Activated naive CD8-positive, alpha-beta T cell treated with anti-CD3 and anti-CD28 coated beads, Interleukin-2, amount 50 U/mL, for 24 hours (primary cell): ENCODE data around the gene SRCAP.
A peak's percentile ranks its signal among the peaks of the same experiment; 100 is the strongest.

Experiments used
- ATAC-seq: fragments of 150-1000 bp; cut with Tn5 transposase; one replicate; pipeline ENCODE4 v1.10.0; 2021
- DNase-seq: peaks from one replicate; pipeline ENCODE4 v3.0.0; 2021
- H3K27ac Mint-ChIP-seq: one replicate; pipeline ENCODE4 v1.8.0; 2021; ENCODE audit warnings: mild to moderate bottlenecking, mixed read lengths
- H3K27me3 Mint-ChIP-seq: one replicate; pipeline ENCODE4 v1.8.0; 2021; ENCODE audit warnings: mixed read lengths
- H3K36me3 Mint-ChIP-seq: one replicate; pipeline ENCODE4 v1.8.0; 2021; ENCODE audit warnings: low read depth, mixed read lengths
- H3K4me1 Mint-ChIP-seq: one replicate; pipeline ENCODE4 v1.8.0; 2021; ENCODE audit warnings: mixed read lengths
- H3K4me3 Mint-ChIP-seq: one replicate; pipeline ENCODE4 v1.8.0; 2021; ENCODE audit warnings: mild to moderate bottlenecking, moderate library complexity, mixed read lengths
- H3K9me3 Mint-ChIP-seq: one replicate; pipeline ENCODE4 v1.8.0; 2021; ENCODE audit warnings: mixed read lengths

Gene SRCAP

GRCh38 chr16:30658731-30659506, 40.1 kb upstream of the SRCAP start:
- ATAC-seq: peak; percentile 45
- Mint-ChIP-seq H3K9me3 (no peaks in the 10 kb centered on the region), H3K36me3 (peaks cover 63% of the 10 kb centered on the region), H3K4me3 (peak overlapping the region; percentile 96), H3K4me1 (peaks cover 55% of the 10 kb centered on the region), H3K27ac (peak overlapping the region; percentile 100), H3K27me3 (no peaks in the 10 kb centered on the region)
- DNase-seq: no peak

- peaks cover 55% of the 10 kb centered on the region for H3K4me1 Mint-ChIP-seq
- ATAC-seq (no peak), DNase-seq (peak; percentile 60)
- H3K36me3 Mint-ChIP-seq: peaks cover 56% of the 10 kb centered on the region
- no peaks in the 10 kb centered on the region for H3K9me3 Mint-ChIP-seq
- no peaks in the 10 kb centered on the region for H3K27me3 Mint-ChIP-seq
- H3K4me3 Mint-ChIP-seq: peak overlapping the region; percentile 88
- H3K27ac Mint-ChIP-seq: peak overlapping the region; percentile 91
Observed at GRCh38 chr16:30659507-30660423, 39.2 kb upstream of the SRCAP start.

GRCh38 chr16:30660424-30661261, 38.3 kb upstream of the SRCAP start:
- Mint-ChIP-seq H3K27me3 (no peaks in the 10 kb centered on the region), H3K4me3 (peak overlapping the region; percentile 88), H3K36me3 (peaks cover 56% of the 10 kb centered on the region), H3K4me1 (peaks cover 54% of the 10 kb centered on the region), H3K27ac (peak overlapping the region; percentile 91), H3K9me3 (no peaks in the 10 kb centered on the region)
- ATAC-seq: peak; percentile 13
- peak; percentile 79 for DNase-seq

- Mint-ChIP-seq H3K9me3 (no peaks in the 10 kb centered on the region), H3K27me3 (no peaks in the 10 kb centered on the region), H3K27ac (peak overlapping the region; percentile 91), H3K36me3 (peaks cover 50% of the 10 kb centered on the region), H3K4me1 (peaks cover 40% of the 10 kb centered on the region), H3K4me3 (peak overlapping the region; percentile 88)
- no peak for DNase-seq
- no peak for ATAC-seq
Observed at GRCh38 chr16:30662449-30662848, 36.5 kb upstream of the SRCAP start.

- Mint-ChIP-seq H3K27me3 (no peaks in the 10 kb centered on the region), H3K36me3 (peaks cover 52% of the 10 kb centered on the region), H3K27ac (peak overlapping the region; percentile 87), H3K4me1 (peaks cover 40% of the 10 kb centered on the region), H3K4me3 (peak overlapping the region; percentile 67), H3K9me3 (no peaks in the 10 kb centered on the region)
- ATAC-seq (no peak), DNase-seq (no peak)
Observed at GRCh38 chr16:30663038-30663437, 35.9 kb upstream of the SRCAP start.

- H3K36me3 Mint-ChIP-seq: peaks cover 52% of the 10 kb centered on the region
- peak overlapping the region; percentile 67 for H3K4me3 Mint-ChIP-seq
- no peaks in the 10 kb centered on the region for H3K27me3 Mint-ChIP-seq
- H3K4me1 Mint-ChIP-seq: peaks cover 37% of the 10 kb centered on the region
- no peak for DNase-seq
- peak overlapping the region; percentile 87 for H3K27ac Mint-ChIP-seq
- ATAC-seq: no peak
- no peaks in the 10 kb centered on the region for H3K9me3 Mint-ChIP-seq
Observed at GRCh38 chr16:30663820-30664219, 35.2 kb upstream of the SRCAP start.

GRCh38 chr16:30664616-30665109, 34.3 kb upstream of the SRCAP start:
- H3K36me3 Mint-ChIP-seq: peaks cover 51% of the 10 kb centered on the region
- peaks cover 37% of the 10 kb centered on the region for H3K4me1 Mint-ChIP-seq
- no peak overlapping the region for H3K27ac Mint-ChIP-seq
- no peaks in the 10 kb centered on the region for H3K9me3 Mint-ChIP-seq
- ATAC-seq (no peak), DNase-seq (no peak)
- no peak overlapping the region for H3K4me3 Mint-ChIP-seq
- H3K27me3 Mint-ChIP-seq: no peaks in the 10 kb centered on the region

- ATAC-seq (no peak), DNase-seq (no peak)
- no peak overlapping the region for H3K27ac Mint-ChIP-seq
- H3K27me3 Mint-ChIP-seq: no peaks in the 10 kb centered on the region
- no peak overlapping the region for H3K4me3 Mint-ChIP-seq
- peaks cover 51% of the 10 kb centered on the region for H3K36me3 Mint-ChIP-seq
- peaks cover 37% of the 10 kb centered on the region for H3K4me1 Mint-ChIP-seq
- no peaks in the 10 kb centered on the region for H3K9me3 Mint-ChIP-seq
Observed at GRCh38 chr16:30665155-30665829, 33.7 kb upstream of the SRCAP start.

GRCh38 chr16:30665830-30666190, 33.2 kb upstream of the SRCAP start:
- Mint-ChIP-seq H3K36me3 (peaks cover 46% of the 10 kb centered on the region), H3K9me3 (no peaks in the 10 kb centered on the region), H3K27ac (no peak overlapping the region), H3K27me3 (no peaks in the 10 kb centered on the region), H3K4me1 (peaks cover 33% of the 10 kb centered on the region), H3K4me3 (no peak overlapping the region)
- no peak for ATAC-seq
- DNase-seq: no peak

- peaks cover 26% of the 10 kb centered on the region for H3K4me1 Mint-ChIP-seq
- H3K4me3 Mint-ChIP-seq: no peak overlapping the region
- no peaks in the 10 kb centered on the region for H3K9me3 Mint-ChIP-seq
- no peak overlapping the region for H3K27ac Mint-ChIP-seq
- ATAC-seq (no peak), DNase-seq (no peak)
- no peaks in the 10 kb centered on the region for H3K27me3 Mint-ChIP-seq
- H3K36me3 Mint-ChIP-seq: peaks cover 38% of the 10 kb centered on the region
Observed at GRCh38 chr16:30666681-30667080, 32.3 kb upstream of the SRCAP start.

- Mint-ChIP-seq H3K36me3 (peaks cover 36% of the 10 kb centered on the region), H3K9me3 (no peaks in the 10 kb centered on the region), H3K4me3 (no peak overlapping the region), H3K27ac (peak overlapping the region; percentile 64), H3K27me3 (no peaks in the 10 kb centered on the region), H3K4me1 (peaks cover 19% of the 10 kb centered on the region)
- DNase-seq: no peak
- no peak for ATAC-seq
Observed at GRCh38 chr16:30667361-30667905, 31.5 kb upstream of the SRCAP start.

GRCh38 chr16:30668393-30668792, 30.6 kb upstream of the SRCAP start:
- Mint-ChIP-seq H3K4me3 (no peak overlapping the region), H3K36me3 (peaks cover 28% of the 10 kb centered on the region), H3K9me3 (no peaks in the 10 kb centered on the region), H3K27ac (no peak overlapping the region), H3K27me3 (no peaks in the 10 kb centered on the region), H3K4me1 (peaks cover 9% of the 10 kb centered on the region)
- no peak for DNase-seq
- no peak for ATAC-seq

- no peak overlapping the region for H3K4me3 Mint-ChIP-seq
- no peaks in the 10 kb centered on the region for H3K9me3 Mint-ChIP-seq
- H3K4me1 Mint-ChIP-seq: peaks cover 4% of the 10 kb centered on the region
- H3K36me3 Mint-ChIP-seq: peaks cover 23% of the 10 kb centered on the region
- ATAC-seq (no peak), DNase-seq (no peak)
- no peaks in the 10 kb centered on the region for H3K27me3 Mint-ChIP-seq
- H3K27ac Mint-ChIP-seq: no peak overlapping the region
Observed at GRCh38 chr16:30669026-30669902, 29.7 kb upstream of the SRCAP start.
